H1 (cell line): ENCODE data around the gene BRK1. TPM values are rescaled to one million over a fixed set of nuclear protein-coding genes. Genes with fewer than 3 reads are reported as not detected.
"Not testable (repeated sequence)": the region's sequence is repeated elsewhere in the genome, so short reads cannot be mapped to it uniquely, and the experiment has no call there.

Experiments used
- CTCF ChIA-PET: fragments of 300-600 bp; sonication (Branson Sonifier 250); formaldehyde crosslinking; loops from one replicate; lab custom pipeline; 2021; ENCODE audit not compliant: partially characterized antibody; lab: Charles Lee
- POLR2A ChIA-PET: fragments of 300-600 bp; sonication (Branson Sonifier 250); formaldehyde crosslinking; loops from one replicate; lab custom pipeline; 2021; ENCODE audit warnings: inconsistent platforms; ENCODE audit not compliant: partially characterized antibody; lab: Charles Lee
- DNase-seq, 2 experiments: peaks; one replicate each; pipeline versions ENCODE4 v3.0.0 to v3.0.0-alpha.2; 2010 to 2022; ENCODE audit warnings: low spot score in 2 of 2, low read depth in 1 of 2, mixed read lengths in 1 of 2
- FAIRE-seq: peaks from 2 replicates; lab custom pipeline; 2011; peaks lifted over from hg19 to GRCh38; lab: Jason Lieb, UNC
- H2AFZ ChIP-seq: 2 replicates; pipeline ENCODE4 v1.8.1; 2012; ENCODE audit warnings: low read length, inconsistent platforms
- H2AK5ac ChIP-seq: 2 replicates; pipeline ENCODE4 v1.6.1; 2013; ENCODE audit warnings: low read depth, low read length
- H2BK120ac ChIP-seq: replicated peaks from 2 replicates; pipeline ENCODE3; 2013; ENCODE audit warnings: low read depth, low read length, inconsistent platforms
- H2BK12ac ChIP-seq: 2 replicates; pipeline ENCODE4 v1.6.1; 2013; ENCODE audit warnings: low read depth, low read length
- H2BK15ac ChIP-seq: 2 replicates; pipeline ENCODE4 v1.6.1; 2013; ENCODE audit warnings: low read length
- H2BK20ac ChIP-seq: 2 replicates; pipeline ENCODE4 v1.6.1; 2013; ENCODE audit warnings: low read length
- H2BK5ac ChIP-seq: 2 replicates; pipeline ENCODE4 v1.6.1; 2013; ENCODE audit warnings: low read depth, low read length
- H3K14ac ChIP-seq: 2 replicates; pipeline ENCODE4 v1.6.1; 2013; ENCODE audit warnings: inconsistent platforms; ENCODE audit not compliant: insufficient read length
- H3K18ac ChIP-seq: 2 replicates; pipeline ENCODE4 v1.6.1; 2013; ENCODE audit warnings: low read length; ENCODE audit errors: extremely low read depth
- H3K23ac ChIP-seq: 2 replicates; pipeline ENCODE4 v1.6.1; 2013; ENCODE audit warnings: inconsistent platforms; ENCODE audit not compliant: insufficient read length
- H3K23me2 ChIP-seq: 2 replicates; pipeline ENCODE4 v1.6.1; 2013; ENCODE audit warnings: low read depth, low read length
- H3K27ac ChIP-seq: 2 replicates; pipeline ENCODE4 v1.6.1; 2011; ENCODE audit warnings: low read depth, low read length, inconsistent platforms
- H3K27me3 ChIP-seq, 4 experiments: replicated peaks in 1 of 4; 1 replicate in 1 of 4; 2 replicates in 3 of 4; pipeline versions ENCODE4 v1.6.1 to v1.8.1; 2011 to 2013; ENCODE audit warnings: low read length in 3 of 4, mild to moderate bottlenecking in 3 of 4, inconsistent platforms in 2 of 4, mixed read lengths in 2 of 4, moderate library complexity in 1 of 4; ENCODE audit not compliant: control insufficient read depth in 3 of 4, insufficient read depth in 3 of 4; ENCODE audit errors: extremely low read depth in 1 of 4
- H3K36me3 ChIP-seq, 4 experiments: 2 replicates each; pipeline versions ENCODE4 v1.6.1 to v1.8.1; 2011 to 2013; ENCODE audit warnings: mild to moderate bottlenecking in 4 of 4, low read length in 3 of 4, moderate library complexity in 2 of 4, control low read depth in 1 of 4, inconsistent platforms in 1 of 4; ENCODE audit not compliant: insufficient read depth in 4 of 4, control insufficient read depth in 2 of 4
- H3K4ac ChIP-seq: replicated peaks from 2 replicates; pipeline ENCODE3; 2013; ENCODE audit warnings: low read length, low read depth, mixed read lengths, inconsistent platforms; ENCODE audit not compliant: insufficient read length
- H3K4me1 ChIP-seq, 4 experiments: replicated peaks in 1 of 4; 1 replicate in 1 of 4; 2 replicates in 3 of 4; pipeline versions ENCODE4 v1.6.1 to v1.8.1; 2011 to 2013; ENCODE audit warnings: low read length in 3 of 4, inconsistent platforms in 2 of 4, mixed read lengths in 1 of 4; ENCODE audit not compliant: insufficient read depth in 4 of 4, control insufficient read depth in 3 of 4
- H3K4me2 ChIP-seq, 2 experiments: 2 replicates each; pipeline versions ENCODE4 v1.6.1 to v1.8.1; 2011 to 2013; ENCODE audit warnings: low read depth in 2 of 2, low read length in 2 of 2, control low read depth in 1 of 2, inconsistent platforms in 1 of 2, mild to moderate bottlenecking in 1 of 2; ENCODE audit not compliant: insufficient read depth in 1 of 2
- H3K4me3 ChIP-seq, 4 experiments: fragments of 200-600, 300-600 bp in 1 of 4; sonication (generic), shearing (Covaris generic), sonication (Bioruptor Twin) in 1 of 4; 2 replicates each; pipeline versions ENCODE4 v1.5.1 to v1.8.1; 2011 to 2016; ENCODE audit warnings: low read length in 4 of 4, low read depth in 3 of 4, control low read depth in 2 of 4, inconsistent platforms in 2 of 4, mild to moderate bottlenecking in 2 of 4, mixed read lengths in 1 of 4, moderate library complexity in 1 of 4; ENCODE audit not compliant: insufficient read depth in 2 of 4; ENCODE audit errors: extremely low read depth in 1 of 4
- H3K56ac ChIP-seq: replicated peaks from 2 replicates; pipeline ENCODE3; 2013; ENCODE audit warnings: low read depth, mild to moderate bottlenecking, mixed read lengths, low read length, inconsistent platforms; ENCODE audit not compliant: insufficient read length
- H3K79me1 ChIP-seq: 2 replicates; pipeline ENCODE4 v1.6.1; 2013; ENCODE audit warnings: low read depth, low read length, control low read depth
- H3K79me2 ChIP-seq, 2 experiments: 2 replicates each; pipeline versions ENCODE4 v1.6.1 to v1.8.1; 2012 to 2013; ENCODE audit warnings: low read length in 2 of 2, mild to moderate bottlenecking in 2 of 2, inconsistent platforms in 1 of 2; ENCODE audit not compliant: insufficient read depth in 2 of 2, control insufficient read depth in 1 of 2
- H3K9ac ChIP-seq, 4 experiments: replicated peaks in 1 of 4; 1 replicate in 1 of 4; 2 replicates in 3 of 4; pipeline versions ENCODE4 v1.6.1 to v1.8.1; 2011 to 2013; ENCODE audit warnings: low read depth in 3 of 4, low read length in 3 of 4, control low read depth in 2 of 4, mild to moderate bottlenecking in 2 of 4, moderate library complexity in 2 of 4, inconsistent platforms in 1 of 4; ENCODE audit errors: extremely low read depth in 1 of 4
- H3K9me3 ChIP-seq, 2 experiments: 2 replicates each; pipeline versions ENCODE4 v1.6.1 to v1.8.1; 2012 to 2013; ENCODE audit warnings: mild to moderate bottlenecking in 2 of 2, moderate library complexity in 2 of 2, control low read depth in 1 of 2, inconsistent platforms in 1 of 2, low read depth in 1 of 2, low read length in 1 of 2, mixed read lengths in 1 of 2; ENCODE audit not compliant: insufficient read depth in 2 of 2
- H4K20me1 ChIP-seq, 2 experiments: replicated peaks in 1 of 2; 2 replicates each; pipeline versions ENCODE3 to v1.8.1; 2011 to 2013; ENCODE audit warnings: inconsistent platforms in 2 of 2, low read length in 2 of 2, mild to moderate bottlenecking in 1 of 2; ENCODE audit not compliant: insufficient read depth in 2 of 2, control insufficient read depth in 1 of 2
- H4K5ac ChIP-seq: 2 replicates; pipeline ENCODE4 v1.6.1; 2013; ENCODE audit warnings: low read length, low read depth, mixed read lengths, inconsistent platforms; ENCODE audit not compliant: insufficient read length
- H4K8ac ChIP-seq: 2 replicates; pipeline ENCODE4 v1.8.0; 2013; ENCODE audit warnings: mild to moderate bottlenecking, moderate library complexity, low read length, inconsistent platforms; ENCODE audit not compliant: insufficient read depth; ENCODE audit errors: extremely low read depth
- H4K91ac ChIP-seq: replicated peaks from 2 replicates; pipeline ENCODE3; 2013; ENCODE audit warnings: low read length, mixed read lengths, inconsistent platforms; ENCODE audit not compliant: insufficient read length
- WGBS, 2 experiments: shearing (Covaris generic) in 1 of 2; methylation state at CpG; one replicate each; pipeline versions ENCODE4 v1.1.6 to v1.1.7; 2013 to 2015; ENCODE audit warnings: low lambda C conversion rate in 2 of 2, mixed read lengths in 2 of 2, inconsistent platforms in 1 of 2, low coverage in 1 of 2, missing lambda C conversion rate in 1 of 2; ENCODE audit not compliant: insufficient replicate concordance in 2 of 2, insufficient coverage in 1 of 2, insufficient read length in 1 of 2; ENCODE audit errors: extremely low coverage in 1 of 2, missing lambda C conversion rate in 1 of 2; 5-methylcytosine and 5-hydroxymethylcytosine counted together
- polyA plus RNA-seq, 7 experiments: library from polyadenylated mRNA; depleted of rRNA in 3 of 7; stranded (reverse) in 5 of 7; unstranded in 2 of 7; fragments of >200 nt in 5 of 7; fragments of 200-250 nt in 2 of 7; gene quantifications; 1 replicate in 5 of 7; 2 replicates in 1 of 7; 4 replicates in 1 of 7; pipeline versions ENCODE4 v1.2.1 to v1.2.3, GENCODE V29; 2011 to 2013; ENCODE audit warnings: missing spikeins in 2 of 7, mixed read lengths in 2 of 7
- total RNA-seq: library from RNA; stranded (reverse); fragmentation: NEBNext Ultra II Directional; extraction: Animal tissue kit (Norgen Biotek cat#: 25700); gene quantifications from 2 replicates; pipeline ENCODE4 v1.2.1, GENCODE V29; 2021

Gene BRK1
- total and polyA plus RNA-seq, 2 of the 8 experiments (the other 6 are each of a cell fraction or from before 2014, with no cell fraction given) = 137 to 164 TPM

DNA sequence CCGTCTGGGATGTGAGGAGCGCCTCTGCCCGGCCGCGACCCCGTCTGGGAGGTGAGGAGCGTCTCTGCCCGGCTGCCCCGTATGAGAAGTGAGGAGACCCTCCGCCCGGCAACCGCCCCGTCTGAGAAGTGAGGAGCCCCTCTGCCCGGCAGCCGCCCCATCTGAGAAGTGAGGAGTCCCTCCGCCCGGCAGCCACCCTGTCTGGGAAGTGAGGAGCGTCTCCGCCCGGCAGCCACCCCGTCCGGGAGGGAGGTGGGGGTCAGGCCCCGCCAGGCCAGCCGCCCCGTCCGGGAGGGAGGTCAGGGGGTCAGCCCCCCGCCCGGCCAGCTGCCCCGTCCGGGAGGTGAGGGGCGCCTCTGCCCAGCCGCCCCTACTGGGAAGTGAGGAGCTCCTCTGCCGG, 45.4 kb upstream of the BRK1 start:
- POLR2A ChIA-PET, H3K79me1 ChIP-seq, H3K23me2 ChIP-seq, DNase-seq, H3K9ac ChIP-seq, H2AK5ac ChIP-seq, H4K5ac ChIP-seq, H4K20me1 ChIP-seq, H2AFZ ChIP-seq, H3K18ac ChIP-seq, H2BK5ac ChIP-seq, H4K8ac ChIP-seq, H3K27me3 ChIP-seq, H3K4me3 ChIP-seq, H3K4ac ChIP-seq, FAIRE-seq, H2BK15ac ChIP-seq, H2BK20ac ChIP-seq, H3K23ac ChIP-seq, H3K56ac ChIP-seq, H3K4me1 ChIP-seq, H3K4me2 ChIP-seq, CTCF ChIA-PET, H4K91ac ChIP-seq, H2BK120ac ChIP-seq, H2BK12ac ChIP-seq, H3K79me2 ChIP-seq, H3K9me3 ChIP-seq, H3K27ac ChIP-seq, H3K14ac ChIP-seq: not testable (repeated sequence)
- H3K36me3 ChIP-seq = peaks cover 7 to 61% (median 36%) of the 10 kb centered on the region in 4 experiments
- WGBS, 2 experiments = 90% methylated on average over 4 of the region's 33 CpGs; no CpG with 5 or more reads in 1 of the 2 experiments
